HG02798 (cell line): ENCODE results near the gene CAMTA1.

ENCODE experiments used
- ATAC-seq: cut with Tn5 transposase; IDR thresholded peaks from one replicate; pipeline ENCODE4 v1.9.1; 2021; ENCODE audit warnings: mild to moderate bottlenecking; ENCODE audit not compliant: unreplicated experiment, poor library complexity

The CAMTA1 gene

GRCh38 chr1:6948861-6949260, 163.6 kb downstream of the CAMTA1 start:
- ATAC-seq, result no peak

GRCh38 chr1:6950001-6950765, 164.9 kb downstream of the CAMTA1 start:
- ATAC-seq, result no peak

GRCh38 chr1:6951536-6951935, 166.3 kb downstream of the CAMTA1 start:
- ATAC-seq, result no peak

- ATAC-seq, result no peak
Observed at GRCh38 chr1:6953216-6953615, 168.0 kb downstream of the CAMTA1 start.

DNA sequence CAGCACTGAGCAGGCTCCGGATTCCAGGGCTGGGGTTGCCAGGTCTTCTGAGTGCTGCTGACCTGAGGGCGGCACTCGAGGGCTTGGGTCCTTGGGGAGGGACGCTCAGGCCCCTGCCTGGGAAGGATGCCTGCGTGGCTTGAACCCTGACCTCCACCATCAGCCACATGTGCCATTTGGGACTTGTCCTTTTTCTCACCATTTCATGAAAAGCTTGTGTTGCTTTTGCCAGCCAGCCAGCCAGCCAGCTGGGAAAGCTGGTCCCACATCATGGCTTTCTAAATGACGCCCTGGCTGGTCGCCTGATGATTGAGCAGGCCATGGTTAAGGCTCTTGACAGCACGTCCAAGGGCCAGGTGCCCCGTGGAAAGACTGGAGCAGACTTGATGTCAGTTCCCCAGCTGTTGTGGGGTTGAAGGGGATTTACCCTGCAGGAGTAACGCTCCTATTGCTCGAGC, 168.7 kb downstream of the CAMTA1 start:
- ATAC-seq, result no peak

DNA sequence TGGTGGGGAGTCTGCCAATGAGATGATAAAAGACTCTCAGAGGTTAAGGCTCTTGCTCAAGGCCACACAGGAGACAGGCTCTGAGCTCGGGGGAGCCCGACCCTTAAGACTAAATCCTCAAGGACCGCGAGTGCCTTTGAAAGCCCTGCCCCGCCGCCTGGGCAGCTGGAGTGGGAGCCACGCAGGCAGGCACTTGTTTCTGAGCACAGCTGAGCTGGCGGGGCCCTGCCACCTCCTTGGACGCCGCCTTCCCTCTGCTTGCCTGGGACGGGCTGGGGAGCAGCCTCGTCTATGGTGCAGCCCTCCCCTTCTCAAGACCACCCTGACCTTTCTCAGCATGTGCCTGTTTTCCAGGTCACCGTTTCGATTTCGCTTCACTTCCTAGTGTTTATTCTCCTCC, 169.3 kb downstream of the CAMTA1 start:
- ATAC-seq, result no peak

GRCh38 chr1:6955357-6956094, 170.3 kb downstream of the CAMTA1 start:
- no peak for ATAC-seq

GRCh38 chr1:6956488-6957159, 171.4 kb downstream of the CAMTA1 start:
- ATAC-seq, result no peak

DNA sequence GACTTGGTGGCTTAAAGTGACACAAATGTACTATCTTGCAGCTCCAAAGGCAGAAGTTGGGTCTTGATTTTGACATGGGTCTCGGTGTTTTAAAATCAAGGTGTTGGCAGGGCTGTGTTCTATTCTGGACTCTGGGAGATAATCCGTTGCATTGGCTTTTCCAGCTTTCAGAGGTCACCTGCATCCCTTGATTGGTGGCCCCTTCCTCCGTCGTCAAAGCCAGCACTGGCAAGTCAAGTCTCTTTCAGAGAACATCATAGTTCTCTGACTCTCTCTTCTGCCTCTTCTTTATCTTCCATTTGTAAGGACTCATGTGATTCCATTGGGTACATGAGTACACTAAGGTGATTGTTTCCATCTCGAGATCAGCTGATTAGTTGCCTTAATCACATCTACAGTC, 172.1 kb downstream of the CAMTA1 start:
- ATAC-seq, result no peak

DNA sequence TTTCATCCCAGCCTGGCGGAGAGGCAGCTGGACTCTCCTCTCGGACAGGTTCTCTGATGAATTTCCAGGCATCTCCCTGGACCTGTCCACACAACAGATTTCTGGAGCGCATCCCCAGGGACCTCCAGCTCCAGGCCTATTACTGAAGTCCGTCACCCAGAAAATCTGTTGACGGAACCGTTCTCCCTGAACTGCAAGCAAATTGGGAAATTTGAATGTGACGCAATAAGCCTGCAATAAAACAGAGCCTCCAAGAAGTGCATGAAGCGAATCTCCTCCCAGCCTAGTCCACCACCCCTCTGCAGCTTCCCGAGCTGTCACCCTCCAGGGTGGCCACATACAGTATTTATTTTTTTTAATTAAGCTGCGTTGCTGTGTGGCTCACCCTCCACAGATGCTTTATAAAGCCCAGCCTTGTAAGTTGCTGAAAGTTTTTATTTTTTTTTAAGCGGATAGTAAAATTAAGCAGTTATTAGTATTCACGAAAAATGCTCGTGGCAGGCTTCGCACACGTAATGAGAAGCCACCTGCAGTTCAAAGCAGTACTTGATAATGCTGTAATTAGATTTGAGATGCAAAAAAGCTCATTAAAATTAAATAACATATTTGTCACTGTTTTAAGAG, 173.3 kb downstream of the CAMTA1 start:
- ATAC-seq, result no peak

- no peak for ATAC-seq
Observed at GRCh38 chr1:6959491-6959890, 174.2 kb downstream of the CAMTA1 start.

GRCh38 chr1:6960291-6960811, 175.1 kb downstream of the CAMTA1 start:
- no peak for ATAC-seq

DNA sequence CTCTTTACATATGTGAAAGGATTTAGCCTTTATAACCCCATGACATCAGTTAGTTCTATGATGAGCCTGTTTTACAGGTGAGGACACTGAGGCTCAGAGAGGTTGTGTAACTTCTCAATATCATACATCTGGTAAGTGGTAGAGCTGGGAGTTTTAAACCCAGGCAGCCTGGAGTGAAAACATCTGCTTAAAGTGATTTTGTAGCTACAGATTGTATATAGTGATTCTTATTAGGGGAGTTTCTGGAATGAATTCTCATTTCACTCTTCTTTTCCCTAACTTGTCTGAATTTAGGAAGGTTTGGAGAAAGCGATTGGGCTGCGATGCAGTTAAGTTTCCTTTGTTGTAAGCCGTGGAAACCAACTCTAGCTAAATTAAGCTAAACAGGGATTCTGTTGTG, 175.6 kb downstream of the CAMTA1 start:
- no peak for ATAC-seq

GRCh38 chr1:6961289-6961688, 176.0 kb downstream of the CAMTA1 start:
- ATAC-seq, result no peak

DNA sequence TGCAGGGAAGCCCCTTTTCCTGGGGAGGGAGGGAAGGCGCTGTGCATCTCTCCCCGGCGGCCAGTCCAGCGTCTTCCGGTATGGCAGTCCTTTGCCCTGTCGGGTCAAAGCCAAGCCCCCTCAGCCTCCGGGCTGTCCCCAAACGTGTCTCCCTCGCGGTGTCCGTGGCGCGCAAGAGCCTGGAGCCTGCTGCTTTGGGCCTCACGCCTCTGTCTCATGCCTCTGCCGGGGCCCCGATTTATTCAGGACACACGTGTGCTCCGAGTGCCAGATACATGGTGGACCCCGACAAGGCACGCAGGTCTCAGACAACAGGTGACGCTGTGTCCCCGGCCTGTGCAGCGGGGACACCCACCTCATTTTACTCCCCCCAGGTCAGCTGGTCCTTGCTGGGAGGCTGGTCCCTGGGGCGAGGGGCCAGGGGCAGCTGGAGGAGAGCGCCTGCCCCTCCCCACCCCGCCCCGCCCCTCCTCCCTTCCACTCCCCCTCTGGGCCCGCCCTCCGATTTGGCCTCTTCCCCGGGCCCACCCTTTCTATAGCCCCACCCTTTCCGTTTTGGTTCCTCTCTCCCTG, 176.7 kb downstream of the CAMTA1 start:
- ATAC-seq, result no peak

DNA sequence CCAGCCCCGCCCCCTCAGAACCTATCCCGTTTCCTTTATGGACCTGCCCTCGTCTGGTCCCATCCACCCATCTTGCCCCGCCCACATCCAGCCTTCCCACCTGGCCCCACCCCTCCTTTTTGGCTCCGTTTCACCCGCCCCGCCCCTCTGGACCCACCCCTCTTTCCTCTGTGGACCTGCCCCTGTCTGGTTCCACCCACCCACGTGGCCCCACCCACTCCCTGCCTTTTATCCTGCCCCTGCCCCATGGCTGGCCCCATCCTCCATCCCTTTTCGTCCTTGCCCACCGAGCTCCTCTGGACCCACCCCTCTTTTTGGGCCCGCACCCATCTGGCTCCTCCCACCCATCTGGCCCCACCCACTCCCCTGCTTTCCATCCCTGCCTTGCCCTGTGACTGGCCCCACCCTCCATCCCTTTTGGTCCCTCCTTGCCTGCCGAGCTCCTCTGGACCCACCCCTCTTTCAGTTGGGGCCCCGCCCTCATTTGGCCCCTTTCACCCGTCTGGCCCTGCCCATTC, 177.3 kb downstream of the CAMTA1 start:
- ATAC-seq, result no peak

DNA sequence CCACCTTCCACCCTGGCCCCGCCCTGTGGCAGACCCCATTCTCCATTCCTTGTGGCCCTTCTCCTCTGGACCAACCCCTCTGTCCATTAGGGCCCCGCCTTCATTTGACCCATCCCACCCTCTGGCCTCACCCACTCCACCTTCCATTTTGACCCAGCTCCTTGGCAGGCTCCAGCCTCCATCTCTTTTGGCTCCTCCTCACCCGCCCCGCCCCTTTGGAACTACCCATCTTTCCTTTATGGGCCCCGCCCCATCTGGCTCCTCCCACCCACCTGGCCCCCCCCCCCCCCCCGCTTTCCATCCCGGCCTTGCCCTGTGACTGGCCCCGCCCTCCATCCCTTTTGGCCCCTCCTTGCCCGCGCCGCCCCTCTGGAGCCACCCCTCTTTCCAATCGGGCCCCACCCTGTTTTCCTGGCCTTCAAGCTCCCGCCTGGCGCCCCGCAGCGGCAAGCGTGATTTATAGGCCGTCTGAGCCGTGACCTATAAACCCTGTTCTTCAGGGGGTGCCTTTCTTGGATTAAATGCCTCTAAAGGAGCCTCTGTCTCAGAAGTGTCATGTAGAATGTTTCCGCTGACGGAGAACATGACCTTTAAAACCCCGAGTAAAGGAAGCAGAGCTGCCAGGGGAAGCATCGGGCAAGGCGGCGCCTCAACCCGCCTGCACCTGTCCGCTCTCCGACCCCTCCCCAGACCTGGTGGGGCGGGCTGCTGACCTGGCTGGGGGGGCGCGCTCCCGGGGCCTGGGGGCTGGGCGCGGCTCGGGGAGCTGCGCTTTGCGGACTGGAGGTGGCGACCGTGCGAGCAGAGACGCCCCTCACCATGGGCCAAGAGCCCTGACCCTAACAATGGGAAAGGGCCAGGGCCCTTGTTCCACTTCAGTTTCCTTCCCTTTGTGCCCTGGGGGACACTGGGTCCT, 178.0 kb downstream of the CAMTA1 start:
- ATAC-seq, result no peak

GRCh38 chr1:6963912-6964307, 178.7 kb downstream of the CAMTA1 start:
- no peak for ATAC-seq
